ENCODE results near the gene FREM1. TPM values are rescaled to one million over a fixed set of nuclear protein-coding genes. Genes with fewer than 3 reads are reported as not detected.

Gene FREM1
- total and polyA plus RNA-seq, 2 of the 4 experiments (the other 2 are of a cell fraction) = under 0.01 TPM; not detected in 1

DNA sequence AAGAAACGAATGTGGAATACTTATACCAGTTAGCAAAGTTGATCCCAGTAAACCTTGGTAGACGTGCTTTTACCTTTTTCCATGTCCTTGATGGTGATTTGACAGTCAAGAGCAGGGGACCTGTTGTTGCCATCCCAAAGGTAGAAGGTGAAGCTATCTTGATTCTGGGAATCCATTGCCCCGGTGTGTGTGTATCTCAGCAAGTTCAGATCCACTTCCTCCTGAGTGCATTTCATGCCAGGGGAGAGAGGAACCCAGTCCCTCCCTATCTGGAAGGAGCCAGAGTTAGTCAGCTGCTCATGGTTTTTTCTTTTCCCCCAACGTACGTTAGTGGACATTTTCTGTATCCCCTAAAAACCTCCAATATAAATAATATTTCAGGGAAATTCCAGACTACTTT lies 121.4 kb downstream of the FREM1 start:
- POLR2A ChIA-PET (ENCODE audit: unreplicated experiment) = no interaction called here
- Histone ChIP-seq H3K4me1 (ENCODE audit: control insufficient read depth, insufficient read depth, low read length) (no peaks in the 10 kb centered on the region), H3K56ac (ENCODE audit: extremely low read depth, insufficient read depth, low read length) (no peak overlapping the region), H4K8ac (ENCODE audit: low read depth in 2 of 2, low read length in 2 of 2) (no peak overlapping the region), H2AK9ac (replicated peaks; ENCODE audit: low read depth, low read length, poor library complexity) (no peak overlapping the region), H3K4me3 (ENCODE audit: insufficient read depth, low read depth, low read length) (no peak overlapping the region), H3K9ac (ENCODE audit: low read depth, low read length) (no peak overlapping the region), H2AK5ac (ENCODE audit: low read depth, low read length) (no peak overlapping the region), H3K14ac (replicated peaks; ENCODE audit: low read depth, low read length) (no peak overlapping the region), H3K27ac (ENCODE audit: insufficient read depth, low read length) (no peak overlapping the region), H3K36me3 (ENCODE audit: control insufficient read depth, insufficient read depth, low read length) (no peaks in the 10 kb centered on the region), H3K9me3 (ENCODE audit: control insufficient read depth, insufficient read depth, low read length) (no peaks in the 10 kb centered on the region), H2BK15ac (ENCODE audit: low read depth, low read length) (no peak overlapping the region), H3K4ac (ENCODE audit: low read depth, low read length) (no peak overlapping the region), H3K79me1 (ENCODE audit: low read depth in 1 of 2, low read length in 2 of 2) (no peaks in the 10 kb centered on the region), H2BK120ac (ENCODE audit: low read depth, low read length) (no peak overlapping the region), H3K9me1 (ENCODE audit: insufficient read depth, low read length) (no peaks in the 10 kb centered on the region), H4K20me1 (ENCODE audit: insufficient read depth, low read length) (no peaks in the 10 kb centered on the region), H2AFZ (replicated peaks; ENCODE audit: low read length, poor library complexity) (no peak overlapping the region), H3K4me2 (ENCODE audit: low read depth, low read length) (no peak overlapping the region), H2BK20ac (ENCODE audit: low read depth, low read length) (no peak overlapping the region), H4K5ac (ENCODE audit: low read depth, low read length) (no peak overlapping the region), H3K27me3 (ENCODE audit: control insufficient read depth, insufficient read depth, low read length) (no peaks in the 10 kb centered on the region), H2BK5ac (ENCODE audit: low read depth, low read length, poor library complexity, severe bottlenecking) (no peak overlapping the region), H3K18ac (ENCODE audit: low read depth, low read length) (no peak overlapping the region), H4K91ac (ENCODE audit: insufficient read depth, low read depth, low read length) (no peak overlapping the region), H3K23ac (ENCODE audit: low read depth, low read length) (no peak overlapping the region)
- TF ChIP-seq, protein P1, sequence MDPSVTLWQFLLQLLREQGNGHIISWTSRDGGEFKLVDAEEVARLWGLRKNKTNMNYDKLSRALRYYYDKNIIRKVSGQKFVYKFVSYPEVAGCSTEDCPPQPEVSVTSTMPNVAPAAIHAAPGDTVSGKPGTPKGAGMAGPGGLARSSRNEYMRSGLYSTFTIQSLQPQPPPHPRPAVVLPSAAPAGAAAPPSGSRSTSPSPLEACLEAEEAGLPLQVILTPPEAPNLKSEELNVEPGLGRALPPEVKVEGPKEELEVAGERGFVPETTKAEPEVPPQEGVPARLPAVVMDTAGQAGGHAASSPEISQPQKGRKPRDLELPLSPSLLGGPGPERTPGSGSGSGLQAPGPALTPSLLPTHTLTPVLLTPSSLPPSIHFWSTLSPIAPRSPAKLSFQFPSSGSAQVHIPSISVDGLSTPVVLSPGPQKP (IDR thresholded peaks at IDR 0.05; ENCODE audit: borderline replicate concordance, low read depth, low read length) = no peak
- TF ChIP-seq RCOR1 (IDR thresholded peaks at IDR 0.05; ENCODE audit: insufficient replicate concordance, low read length) (no peak), RFX5 (IDR thresholded peaks at IDR 0.05; ENCODE audit: low read depth, low read length) (no peak), SMC3 (IDR thresholded peaks at IDR 0.05; ENCODE audit: low read depth, low read length) (no peak)
- TF ChIP-seq, protein P2, sequence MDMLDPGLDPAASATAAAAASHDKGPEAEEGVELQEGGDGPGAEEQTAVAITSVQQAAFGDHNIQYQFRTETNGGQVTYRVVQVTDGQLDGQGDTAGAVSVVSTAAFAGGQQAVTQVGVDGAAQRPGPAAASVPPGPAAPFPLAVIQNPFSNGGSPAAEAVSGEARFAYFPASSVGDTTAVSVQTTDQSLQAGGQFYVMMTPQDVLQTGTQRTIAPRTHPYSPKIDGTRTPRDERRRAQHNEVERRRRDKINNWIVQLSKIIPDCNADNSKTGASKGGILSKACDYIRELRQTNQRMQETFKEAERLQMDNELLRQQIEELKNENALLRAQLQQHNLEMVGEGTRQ (IDR thresholded peaks at IDR 0.05; ENCODE audit: low read depth, low read length) = no peak
- CTCF ChIA-PET = no interaction called here
- in situ Hi-C loops (cut with MboI; ENCODE audit: low sequenced_read_pairs) (no loop called here), intact Hi-C loops (cut with micrococcal nuclease) (no loop called here), dilution Hi-C loops (cut with HindIII; ENCODE audit: low sequenced_read_pairs, unreplicated experiment) (no loop called here)
- DNase-seq = no peak
- no TSS peak for BruUV-seq (replicated peaks)
- WGBS, 2 experiments (ENCODE audit: extremely low coverage in 2 of 2, insufficient read length in 1 of 2) = 20% methylated on average over 1 of the region's 5 CpGs; no CpG with 5 or more reads in 1 of the 2 experiments
- ATAC-seq (ENCODE audit: low read depth) = no peak

Measured in IMR-90 (cell line).